Myocyte (in vitro differentiated cells): ENCODE data around the gene C16orf92. TPM values are rescaled to one million over a fixed set of nuclear protein-coding genes. Genes with fewer than 3 reads are reported as not detected.

Source experiments
- DNase-seq: peaks from one replicate; pipeline ENCODE4 v3.0.0-alpha.2; 2012; ENCODE audit warnings: low read depth
- total RNA-seq: library from RNA; depleted of rRNA; stranded (reverse); fragments of >200 nt; gene quantifications from 2 replicates; pipeline ENCODE4 v1.2.3, GENCODE V29; 2014

C16orf92 gene
- total RNA-seq, 1 donor from 2014 or later = not detected

- DNase-seq = no peak
Measured at GRCh38 chr16:29988346-29989075, 34.5 kb upstream of the C16orf92 start.

- DNase-seq = no peak
Measured at GRCh38 chr16:29989111-29989858, 33.7 kb upstream of the C16orf92 start.

GRCh38 chr16:29990034-29990433 is 33.0 kb upstream of the C16orf92 start:
- DNase-seq = no peak

DNA sequence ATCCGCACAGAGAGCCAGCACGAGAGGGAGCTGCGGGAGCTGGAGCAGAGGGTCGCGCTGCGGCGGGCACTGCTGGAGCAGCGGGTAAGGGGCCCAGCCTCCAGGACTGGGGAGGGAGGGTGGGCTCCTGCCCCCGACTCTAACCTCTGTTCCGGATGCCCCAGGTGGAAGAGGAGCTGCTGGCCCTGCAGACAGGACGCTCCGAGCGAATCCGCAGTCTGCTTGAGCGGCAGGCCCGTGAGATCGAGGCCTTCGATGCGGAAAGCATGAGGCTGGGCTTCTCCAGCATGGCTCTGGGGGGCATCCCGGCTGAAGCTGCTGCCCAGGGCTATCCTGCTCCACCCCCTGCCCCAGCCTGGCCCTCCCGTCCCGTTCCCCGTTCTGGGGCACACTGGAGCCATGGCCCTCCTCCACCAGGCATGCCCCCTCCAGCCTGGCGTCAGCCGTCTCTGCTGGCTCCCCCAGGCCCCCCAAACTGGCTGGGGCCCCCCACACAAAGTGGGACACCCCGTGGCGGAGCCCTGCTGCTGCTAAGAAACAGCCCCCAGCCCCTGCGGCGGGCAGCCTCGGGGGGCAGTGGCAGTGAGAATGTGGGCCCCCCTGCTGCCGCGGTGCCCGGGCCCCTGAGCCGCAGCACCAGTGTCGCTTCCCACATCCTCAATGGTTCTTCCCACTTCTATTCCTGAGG is 32.0 kb upstream of the C16orf92 start:
- DNase-seq = no peak

GRCh38 chr16:29991571-29991904 is 31.5 kb upstream of the C16orf92 start:
- no peak for DNase-seq

DNA sequence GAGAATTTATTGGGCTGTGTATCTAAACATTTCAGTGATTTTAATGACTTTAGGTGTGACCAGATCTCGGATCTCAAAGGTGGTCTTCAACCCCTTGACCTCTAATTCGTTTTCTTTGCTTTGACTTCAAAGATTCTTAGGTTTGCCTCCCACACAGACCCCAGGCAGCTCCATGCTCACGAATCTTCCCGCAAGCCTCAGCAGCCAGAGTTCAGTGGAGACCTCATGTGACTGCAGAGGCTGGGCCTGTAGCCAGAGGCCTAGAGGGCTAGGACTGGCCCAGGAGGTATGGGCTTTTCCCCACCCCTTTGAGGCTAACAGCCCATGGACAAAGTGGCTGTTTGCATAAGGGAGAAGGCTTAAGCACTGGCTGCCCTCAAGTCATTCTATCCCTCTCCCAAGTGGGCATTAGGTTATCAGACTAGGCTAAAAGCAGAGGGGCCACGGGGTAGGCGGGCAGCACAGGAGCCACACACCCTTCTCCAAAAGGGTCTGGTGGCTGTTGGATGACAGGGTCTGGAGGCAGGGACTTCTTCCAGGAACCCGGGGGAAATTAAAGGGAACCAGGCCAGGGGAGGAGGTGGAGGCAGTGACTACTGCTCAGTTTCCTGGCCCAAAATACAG is 30.5 kb upstream of the C16orf92 start:
- DNase-seq = no peak

DNA sequence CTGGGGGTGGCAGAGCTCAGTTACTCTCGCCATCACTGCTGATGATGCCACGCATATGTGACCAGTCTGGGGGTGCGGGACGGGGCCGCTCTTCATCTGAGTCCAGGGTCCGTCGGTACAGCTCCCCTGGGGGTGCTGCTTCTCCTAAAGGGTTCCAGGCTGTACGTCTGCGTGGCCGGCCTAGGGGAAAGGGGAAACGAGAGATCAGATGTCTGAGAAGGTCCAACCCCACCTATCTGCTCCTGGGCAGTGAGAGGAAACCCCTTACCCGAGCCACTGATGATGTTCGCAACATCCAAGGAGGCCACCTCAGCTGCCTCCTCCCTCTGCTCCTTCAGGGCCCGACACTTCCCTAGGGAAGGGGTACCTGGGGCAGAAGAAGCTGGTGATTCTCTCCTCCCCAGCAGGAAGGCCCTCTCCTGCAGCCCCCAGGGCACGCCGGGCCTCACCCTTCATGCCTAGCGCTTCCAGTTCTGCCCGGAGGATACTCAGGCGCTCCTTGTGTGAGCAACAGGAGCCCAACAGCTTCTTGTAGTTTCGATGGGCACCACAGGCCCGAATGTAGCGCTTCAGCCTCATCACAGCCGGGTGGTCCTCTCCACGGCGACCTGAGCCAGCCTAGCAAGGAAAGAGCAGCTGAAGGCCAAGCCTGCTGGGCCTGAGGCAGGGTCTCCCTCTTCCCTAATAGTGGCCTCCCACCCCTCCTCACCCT is 29.7 kb upstream of the C16orf92 start:
- DNase-seq = no peak

- no peak for DNase-seq
Measured at GRCh38 chr16:29993903-29994599, 28.9 kb upstream of the C16orf92 start.

- no peak for DNase-seq
Measured at GRCh38 chr16:29994600-29995323, 28.2 kb upstream of the C16orf92 start.

DNA sequence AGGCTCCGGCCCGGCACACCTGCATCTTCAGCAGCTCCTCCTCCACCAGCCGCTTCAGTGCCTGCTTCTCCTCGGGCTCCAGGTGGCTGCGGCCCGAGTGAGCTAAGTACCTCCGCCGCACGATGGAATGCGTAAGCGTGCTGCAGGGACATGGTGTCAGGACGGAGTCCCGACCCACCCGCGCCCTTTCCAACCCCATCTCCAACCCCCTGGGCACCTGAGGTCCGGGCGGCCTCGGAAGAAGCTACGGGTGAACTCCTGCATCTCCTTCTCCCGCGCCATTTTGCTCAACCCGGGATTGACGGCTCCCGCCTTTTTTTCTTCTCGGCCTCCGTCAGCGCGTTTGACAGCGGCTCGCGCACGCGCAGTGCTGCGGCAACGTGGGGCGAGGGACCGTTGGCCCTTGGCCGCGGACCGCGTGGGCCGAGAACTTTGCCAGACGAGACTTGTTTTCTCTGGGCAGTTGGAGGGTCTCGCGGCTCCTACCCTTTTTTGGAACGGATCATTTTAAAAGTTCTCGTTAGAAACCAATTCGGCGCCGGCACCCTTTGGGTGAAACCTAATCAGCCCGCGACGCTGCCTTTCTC is 27.6 kb upstream of the C16orf92 start, which contains the start of gene HIRIP3:
TSS of gene HIRIP3 (minus strand) at position 294 of the 587 bp plus-strand sequence. CDS start at position 282, 12 bp downstream.
- DNase-seq = peak; percentile 85

GRCh38 chr16:29995911-29996765 is 26.9 kb upstream of the C16orf92 start, which contains the start of gene INO80E:
Gene INO80E (plus strand): TSS chr16:29996241. CDS start chr16:29996311, 70 bp downstream.
- peak; percentile 97 for DNase-seq

- DNase-seq = no peak
Measured at GRCh38 chr16:29996766-29997250, 26.2 kb upstream of the C16orf92 start.

DNA sequence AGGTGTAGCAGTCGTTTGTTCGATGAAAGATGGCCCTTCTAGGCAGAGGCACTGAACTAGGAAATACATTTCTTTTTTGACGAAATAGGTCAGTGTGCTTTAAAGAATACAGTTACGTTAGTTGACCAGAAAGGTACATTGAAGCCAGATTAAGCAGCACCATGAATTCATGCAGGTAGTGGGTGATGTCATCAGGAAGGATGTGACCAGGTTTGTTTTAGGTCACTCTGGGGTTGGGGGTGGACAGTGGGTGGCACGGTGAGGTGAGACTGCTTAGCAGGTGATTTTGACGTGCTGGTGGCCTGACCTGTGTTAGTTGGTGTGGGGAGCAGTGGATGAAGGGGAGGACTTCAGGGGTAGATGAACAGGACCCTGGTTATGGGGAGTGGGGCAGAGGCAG is 23.4 kb upstream of the C16orf92 start:
- no peak for DNase-seq

DNA sequence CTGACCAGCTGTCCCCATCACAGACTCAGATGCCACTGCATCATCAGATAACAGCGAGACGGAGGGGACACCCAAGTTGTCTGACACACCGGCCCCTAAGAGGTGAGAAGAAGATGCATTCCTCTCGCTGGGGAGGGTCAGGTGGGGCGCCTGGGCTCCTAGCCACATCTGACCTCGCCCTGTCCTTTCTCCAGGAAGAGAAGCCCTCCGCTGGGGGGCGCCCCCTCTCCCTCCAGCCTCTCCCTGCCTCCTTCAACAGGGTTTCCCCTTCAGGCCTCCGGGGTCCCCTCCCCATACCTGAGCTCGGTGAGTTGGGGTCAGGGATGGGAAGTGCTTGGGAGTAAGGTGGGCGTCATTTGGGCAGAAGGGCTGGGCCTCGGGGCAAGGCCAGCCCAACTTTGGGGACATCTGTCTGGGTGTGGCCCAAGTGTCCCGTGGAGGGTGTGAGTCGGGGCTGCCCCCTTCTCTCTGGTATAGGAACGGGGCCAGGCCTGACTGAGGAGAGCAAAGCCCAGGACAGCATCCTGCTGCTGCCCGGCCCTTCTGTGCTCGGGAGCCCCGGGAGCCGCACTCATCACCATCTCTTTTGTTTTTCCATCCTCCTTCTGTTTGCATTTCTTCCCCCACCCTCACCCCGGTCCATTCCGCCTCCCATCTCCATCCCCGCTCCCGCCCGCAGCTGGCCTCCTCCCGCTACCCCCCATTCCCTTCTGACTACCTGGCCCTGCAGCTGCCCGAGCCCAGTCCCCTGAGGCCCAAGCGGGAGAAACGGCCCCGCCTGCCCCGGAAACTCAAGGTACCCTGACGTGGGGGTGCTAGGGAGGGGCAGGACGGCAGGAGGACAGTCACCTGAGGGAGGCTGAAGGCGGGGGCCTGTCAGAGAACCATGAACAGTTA is 22.0 kb upstream of the C16orf92 start:
- no peak for DNase-seq

GRCh38 chr16:30002614-30003346 is 20.2 kb upstream of the C16orf92 start:
- DNase-seq = no peak
